Liver (tissue), 2 donors: Measurements from ENCODE around the gene MAPK1.

Source experiments
- CTCF ChIP-seq: fragments of 150-350 bp; IDR thresholded peaks from 2 replicates; pipeline ENCODE4 v1.5.1; 2017; ENCODE audit warnings: improper control_type of control experiment, low read depth, low read length; ENCODE audit not compliant: missing input control
- MAX ChIP-seq: IDR thresholded peaks from 2 replicates; pipeline ENCODE4 v1.6.1; 2016; ENCODE audit warnings: antibody characterized with exemption
- donor health status: healthy.

DNA sequence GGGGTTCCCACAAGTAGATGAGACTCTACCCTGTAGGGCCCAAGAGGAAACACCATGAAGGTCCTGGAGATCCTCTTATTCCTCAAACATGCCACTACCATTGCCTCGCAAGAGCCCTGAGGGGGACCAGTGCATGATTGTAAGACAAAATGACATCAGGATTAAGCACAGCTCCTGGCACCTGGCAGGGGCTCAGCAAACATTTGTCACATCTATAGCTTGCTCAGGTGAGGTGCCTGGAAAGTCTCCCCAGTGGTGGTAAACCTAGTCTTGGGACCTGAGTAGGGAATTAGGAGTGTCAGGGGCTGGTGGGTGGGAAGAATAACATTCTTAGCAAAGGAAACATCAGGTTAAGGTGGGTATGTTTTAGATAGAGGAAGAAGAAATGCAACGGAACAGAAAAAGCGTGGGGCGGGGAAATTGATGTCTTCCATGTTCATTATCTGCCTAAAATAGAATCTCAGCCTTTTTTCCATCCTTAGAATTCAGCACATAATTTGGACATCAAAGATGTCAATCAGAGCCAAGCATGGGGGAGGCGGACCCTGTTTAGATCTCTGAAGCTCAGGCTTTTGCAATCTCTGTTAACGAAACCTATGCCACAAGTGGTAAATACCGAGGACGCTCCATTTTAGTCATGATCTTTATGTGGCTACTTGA lies 132.8 kb downstream of the MAPK1 start:
- no peak for TF ChIP-seq MAX
- no peak for TF ChIP-seq CTCF
